ENCODE data around the gene MYO9A. TPM values are rescaled to one million over a fixed set of nuclear protein-coding genes. Genes with fewer than 3 reads are reported as not detected.

The MYO9A gene
- total RNA-seq, 1 donor from 2014 or later: 39.2 TPM

DNA sequence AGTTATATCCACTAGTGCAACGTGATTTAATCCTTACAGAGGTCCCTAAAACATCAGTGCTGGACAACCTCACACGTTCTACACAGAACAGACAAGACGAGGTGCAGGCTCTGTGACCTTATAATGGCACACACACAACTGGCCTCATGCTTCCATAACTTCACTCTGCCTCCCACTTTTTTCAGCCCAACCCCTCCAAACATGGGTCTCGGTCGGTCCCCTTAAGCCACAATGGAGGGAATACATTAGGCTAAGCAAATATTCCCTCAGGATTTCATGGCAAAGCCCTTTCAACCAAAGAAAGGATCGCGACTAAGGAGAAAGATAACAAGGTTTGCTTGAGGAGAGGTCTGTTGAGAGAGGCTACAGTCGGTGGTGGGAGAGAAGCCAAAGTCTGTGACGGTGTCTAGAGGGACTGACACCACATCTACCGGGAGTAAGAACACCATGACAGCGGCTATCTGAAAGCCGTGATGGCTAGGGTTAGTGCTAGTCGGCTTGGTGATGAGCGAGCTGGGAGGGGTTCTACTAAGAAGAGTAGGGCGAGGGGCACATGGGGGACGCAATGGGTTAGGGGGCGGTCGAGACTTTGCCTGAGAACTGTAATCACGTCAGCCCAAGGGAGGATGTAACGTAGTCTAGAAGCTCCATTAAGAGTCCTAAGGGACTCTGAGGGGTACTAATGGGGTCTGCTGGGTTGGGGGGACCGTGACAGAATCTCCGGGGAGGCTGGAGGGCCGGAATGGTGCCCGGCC is 1.0 kb downstream of the MYO9A start:
- Mint-ChIP-seq H3K4me1 (ENCODE audit: unreplicated experiment) (peaks cover 24% of the 10 kb centered on the region), H3K27ac (ENCODE audit: unreplicated experiment) (peak overlapping the region; percentile 84), H3K9me3 (ENCODE audit: unreplicated experiment) (no peaks in the 10 kb centered on the region)

DNA sequence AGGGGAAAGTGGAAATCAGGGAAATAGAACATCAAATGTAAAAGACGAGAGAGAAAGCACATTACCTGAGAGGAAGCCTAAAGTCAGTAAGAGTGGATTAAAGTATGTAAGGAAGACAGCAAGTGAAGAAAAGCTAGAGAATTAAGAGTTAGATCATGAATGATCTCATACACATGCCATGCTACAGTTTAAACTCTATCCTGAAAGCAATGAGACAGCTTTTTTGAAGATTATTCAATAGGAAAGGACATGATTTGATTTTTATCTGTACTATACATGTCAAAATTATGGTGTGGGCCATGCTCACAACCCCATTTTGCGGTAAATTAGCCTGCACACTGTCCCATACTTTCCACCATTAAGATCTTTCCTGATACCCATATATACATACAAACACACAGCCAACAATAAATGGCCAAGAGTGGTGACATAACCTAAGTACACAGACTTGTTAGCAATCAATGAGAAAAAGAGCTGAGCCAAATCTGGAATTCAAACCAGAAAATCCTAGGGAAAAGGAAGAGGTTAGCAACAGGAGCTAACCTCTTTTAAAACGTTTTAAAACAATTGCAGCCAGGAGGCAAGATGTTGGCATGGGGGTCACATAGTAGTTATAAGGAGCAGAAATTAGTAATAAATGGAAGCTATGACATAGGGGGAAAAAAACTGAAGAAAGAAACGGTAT is 4.5 kb downstream of the MYO9A start:
- no peak overlapping the region for H3K27ac Mint-ChIP-seq (ENCODE audit: unreplicated experiment)
- no peak overlapping the region for H3K4me3 Mint-ChIP-seq (ENCODE audit: unreplicated experiment)
- TF ChIP-seq, protein P1, sequence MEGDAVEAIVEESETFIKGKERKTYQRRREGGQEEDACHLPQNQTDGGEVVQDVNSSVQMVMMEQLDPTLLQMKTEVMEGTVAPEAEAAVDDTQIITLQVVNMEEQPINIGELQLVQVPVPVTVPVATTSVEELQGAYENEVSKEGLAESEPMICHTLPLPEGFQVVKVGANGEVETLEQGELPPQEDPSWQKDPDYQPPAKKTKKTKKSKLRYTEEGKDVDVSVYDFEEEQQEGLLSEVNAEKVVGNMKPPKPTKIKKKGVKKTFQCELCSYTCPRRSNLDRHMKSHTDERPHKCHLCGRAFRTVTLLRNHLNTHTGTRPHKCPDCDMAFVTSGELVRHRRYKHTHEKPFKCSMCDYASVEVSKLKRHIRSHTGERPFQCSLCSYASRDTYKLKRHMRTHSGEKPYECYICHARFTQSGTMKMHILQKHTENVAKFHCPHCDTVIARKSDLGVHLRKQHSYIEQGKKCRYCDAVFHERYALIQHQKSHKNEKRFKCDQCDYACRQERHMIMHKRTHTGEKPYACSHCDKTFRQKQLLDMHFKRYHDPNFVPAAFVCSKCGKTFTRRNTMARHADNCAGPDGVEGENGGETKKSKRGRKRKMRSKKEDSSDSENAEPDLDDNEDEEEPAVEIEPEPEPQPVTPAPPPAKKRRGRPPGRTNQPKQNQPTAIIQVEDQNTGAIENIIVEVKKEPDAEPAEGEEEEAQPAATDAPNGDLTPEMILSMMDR (IDR thresholded peaks at IDR 0.05; ENCODE audit: unreplicated experiment): no peak
- no peaks in the 10 kb centered on the region for H3K36me3 Mint-ChIP-seq (ENCODE audit: low read depth, unreplicated experiment)
- peaks cover 19% of the 10 kb centered on the region for H3K4me1 Mint-ChIP-seq (ENCODE audit: unreplicated experiment)
- H3K27me3 Mint-ChIP-seq (ENCODE audit: unreplicated experiment): peaks cover 1% of the 10 kb centered on the region
- no peaks in the 10 kb centered on the region for H3K9me3 Mint-ChIP-seq (ENCODE audit: unreplicated experiment)
- no peak for DNase-seq (ENCODE audit: low spot score)

More for the DNA sequence above, 1.0 kb downstream of the MYO9A start:
- no peaks in the 10 kb centered on the region for H3K36me3 Mint-ChIP-seq (ENCODE audit: low read depth, unreplicated experiment)
- peak; percentile 16 for DNase-seq (ENCODE audit: low spot score)
- TF ChIP-seq, protein P1 (IDR thresholded peaks at IDR 0.05; ENCODE audit: unreplicated experiment): no peak
- peaks cover 3% of the 10 kb centered on the region for H3K27me3 Mint-ChIP-seq (ENCODE audit: unreplicated experiment)
- peak overlapping the region; percentile 99 for H3K4me3 Mint-ChIP-seq (ENCODE audit: unreplicated experiment)

DNA sequence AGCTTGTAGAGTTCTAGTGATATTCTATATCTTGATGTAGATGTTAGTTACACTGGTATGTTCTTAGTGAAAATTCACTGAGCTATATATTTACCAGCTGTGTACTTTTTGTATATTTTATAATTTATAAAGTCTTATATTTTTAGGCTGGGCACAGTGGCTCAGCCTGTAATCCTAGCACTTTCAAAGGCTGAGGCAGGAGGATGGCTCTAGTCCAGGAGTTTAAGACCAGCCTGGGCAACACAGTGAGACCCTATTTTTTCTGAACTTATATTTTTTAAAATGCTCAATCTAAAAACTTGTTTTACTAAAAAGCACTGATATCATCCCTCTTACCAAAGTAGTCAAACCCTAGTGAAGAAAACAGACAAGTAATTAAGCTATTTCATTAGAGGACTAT is 5.1 kb downstream of the MYO9A start:
- TF ChIP-seq, protein P1 (IDR thresholded peaks at IDR 0.05; ENCODE audit: unreplicated experiment): no peak

DNA sequence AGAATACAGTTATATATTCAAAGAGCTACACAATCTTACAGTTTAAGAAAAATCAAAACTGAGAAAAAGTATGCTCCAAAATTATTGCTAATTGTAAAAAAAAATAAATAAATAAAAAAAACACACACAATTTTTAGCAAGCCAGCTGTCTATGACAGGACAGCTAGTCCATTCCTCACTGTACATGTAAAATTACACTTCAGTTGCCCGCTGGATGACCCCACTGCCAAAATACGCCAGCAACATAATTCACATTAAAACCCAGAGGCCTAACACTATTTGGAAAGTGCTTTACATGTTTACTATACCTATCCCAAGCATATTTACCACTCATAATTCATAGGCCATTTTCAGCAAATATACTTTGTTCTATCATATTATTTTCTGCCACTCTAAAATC is 5.8 kb downstream of the MYO9A start:
- Mint-ChIP-seq H3K9me3 (ENCODE audit: unreplicated experiment) (no peaks in the 10 kb centered on the region), H3K27me3 (ENCODE audit: unreplicated experiment) (peaks cover 1% of the 10 kb centered on the region), H3K4me1 (ENCODE audit: unreplicated experiment) (peaks cover 16% of the 10 kb centered on the region), H3K4me3 (ENCODE audit: unreplicated experiment) (no peak overlapping the region), H3K27ac (ENCODE audit: unreplicated experiment) (no peak overlapping the region), H3K36me3 (ENCODE audit: low read depth, unreplicated experiment) (no peaks in the 10 kb centered on the region)
- TF ChIP-seq, protein P1 (IDR thresholded peaks at IDR 0.05; ENCODE audit: unreplicated experiment): no peak
- DNase-seq (ENCODE audit: low spot score): no peak

More for the DNA sequence above, 5.1 kb downstream of the MYO9A start:
- no peaks in the 10 kb centered on the region for H3K9me3 Mint-ChIP-seq (ENCODE audit: unreplicated experiment)
- H3K27me3 Mint-ChIP-seq (ENCODE audit: unreplicated experiment): peaks cover 1% of the 10 kb centered on the region
- peaks cover 18% of the 10 kb centered on the region for H3K4me1 Mint-ChIP-seq (ENCODE audit: unreplicated experiment)
- H3K36me3 Mint-ChIP-seq (ENCODE audit: low read depth, unreplicated experiment): no peaks in the 10 kb centered on the region
- H3K4me3 Mint-ChIP-seq (ENCODE audit: unreplicated experiment): no peak overlapping the region
- no peak for DNase-seq (ENCODE audit: low spot score)
- H3K27ac Mint-ChIP-seq (ENCODE audit: unreplicated experiment): no peak overlapping the region

DNA sequence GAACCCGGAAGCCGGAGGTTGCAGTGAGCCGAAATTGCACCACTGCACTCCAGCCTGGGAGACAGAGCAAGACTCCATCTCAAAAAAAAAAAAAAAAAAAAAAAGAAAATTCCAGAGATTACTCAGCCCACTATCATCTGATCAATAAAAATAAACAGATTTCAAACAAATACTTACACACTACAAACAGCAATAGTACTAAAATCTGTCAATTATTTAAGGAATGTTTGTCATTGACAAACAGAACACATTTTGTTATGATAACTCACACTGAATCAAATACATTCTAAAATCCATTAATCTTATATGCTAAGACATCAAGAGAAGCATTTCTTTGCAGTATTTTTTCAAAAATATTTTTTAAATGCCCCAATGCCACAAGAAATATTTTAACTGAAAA is 7.6 kb downstream of the MYO9A start:
- no peak overlapping the region for H3K27ac Mint-ChIP-seq (ENCODE audit: unreplicated experiment)

More for the DNA sequence above, 7.6 kb downstream of the MYO9A start:
- no peak for DNase-seq (ENCODE audit: low spot score)
- H3K9me3 Mint-ChIP-seq (ENCODE audit: unreplicated experiment): no peaks in the 10 kb centered on the region
- TF ChIP-seq, protein P1 (IDR thresholded peaks at IDR 0.05; ENCODE audit: unreplicated experiment): no peak
- peaks cover 8% of the 10 kb centered on the region for H3K4me1 Mint-ChIP-seq (ENCODE audit: unreplicated experiment)
- peaks cover 1% of the 10 kb centered on the region for H3K27me3 Mint-ChIP-seq (ENCODE audit: unreplicated experiment)
- no peak overlapping the region for H3K4me3 Mint-ChIP-seq (ENCODE audit: unreplicated experiment)
- no peaks in the 10 kb centered on the region for H3K36me3 Mint-ChIP-seq (ENCODE audit: low read depth, unreplicated experiment)

Data from endothelial cell (in vitro differentiated cells).